ENCODE data around the gene S100G.

S100G gene

GRCh38 chrX:16664074-16664473 lies 14.1 kb downstream of the S100G start:
- Histone ChIP-seq H3K27me3 (peaks cover 91% of the 10 kb centered on the region), H3K36me3 (peaks cover 38% of the 10 kb centered on the region), H3K4me1 (no peaks in the 10 kb centered on the region), H3K4me2 (no peak overlapping the region), H3K4me3 (no peak overlapping the region), H3K9me3 (no peaks in the 10 kb centered on the region), H3K9ac (no peak overlapping the region), H4K20me1 (peaks cover 9% of the 10 kb centered on the region; the same call in 1 of the 2 replicates), H3K27ac (no peak overlapping the region)
- TF ChIP-seq Cebpa-rat (IDR thresholded peaks at IDR 0.05), result no peak

GRCh38 chrX:16664626-16665025 lies 14.7 kb downstream of the S100G start:
- Histone ChIP-seq H3K4me3 (no peak overlapping the region), H3K9me3 (no peaks in the 10 kb centered on the region), H3K9ac (no peak overlapping the region), H3K4me2 (no peak overlapping the region), H3K36me3 (peaks cover 41% of the 10 kb centered on the region), H3K4me1 (no peaks in the 10 kb centered on the region), H3K27ac (no peak overlapping the region), H4K20me1 (peaks cover 9% of the 10 kb centered on the region; the same call in 1 of the 2 replicates), H3K27me3 (peaks cover 90% of the 10 kb centered on the region)
- TF ChIP-seq Cebpa-rat (IDR thresholded peaks at IDR 0.05), result no peak

GRCh38 chrX:16665089-16665488 lies 15.1 kb downstream of the S100G start:
- H3K9me3 ChIP-seq, result no peaks in the 10 kb centered on the region
- no peak for TF ChIP-seq Cebpa-rat (IDR thresholded peaks at IDR 0.05)
- H3K4me1 ChIP-seq, result no peaks in the 10 kb centered on the region
- H3K27me3 ChIP-seq, result peaks cover 90% of the 10 kb centered on the region
- H3K4me3 ChIP-seq, result no peak overlapping the region
- H3K9ac ChIP-seq, result no peak overlapping the region
- H3K27ac ChIP-seq, result no peak overlapping the region
- peaks cover 45% of the 10 kb centered on the region for H3K36me3 ChIP-seq
- H3K4me2 ChIP-seq, result no peak overlapping the region
- H4K20me1 ChIP-seq, result peaks cover 9% of the 10 kb centered on the region; the same call in 1 of the 2 replicates

- Histone ChIP-seq H3K9me3 (no peaks in the 10 kb centered on the region), H3K4me2 (no peak overlapping the region), H4K20me1 (peaks cover 12% of the 10 kb centered on the region; the same call in 1 of the 2 replicates), H3K27ac (no peak overlapping the region), H3K4me3 (no peak overlapping the region), H3K4me1 (no peaks in the 10 kb centered on the region), H3K27me3 (peaks cover 77% of the 10 kb centered on the region), H3K36me3 (peaks cover 53% of the 10 kb centered on the region), H3K9ac (no peak overlapping the region)
- no peak for TF ChIP-seq Cebpa-rat (IDR thresholded peaks at IDR 0.05)
These were observed 16.6 kb downstream of the S100G start for GRCh38 chrX:16666541-16666940.

DNA sequence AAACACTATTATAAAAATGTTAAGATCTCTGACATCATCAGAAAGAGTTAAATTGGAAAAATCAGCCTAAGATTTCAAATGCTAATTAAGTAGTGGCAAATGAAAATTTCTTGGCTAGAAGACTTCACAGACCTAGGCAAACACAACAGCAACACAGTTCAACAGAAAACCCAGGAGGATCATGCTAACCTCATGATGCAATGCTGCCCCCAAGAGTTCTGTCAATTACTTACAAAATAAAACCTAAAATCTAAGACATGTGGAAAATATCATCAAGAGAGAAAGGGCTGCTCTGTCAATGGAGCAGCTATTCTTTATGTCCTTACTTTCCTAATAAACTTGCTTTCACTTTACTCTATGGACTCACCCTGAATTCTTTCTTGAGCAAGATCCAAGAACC lies 21.0 kb downstream of the S100G start:
- Histone ChIP-seq H3K4me1 (no peaks in the 10 kb centered on the region), H3K4me3 (no peak overlapping the region), H3K27me3 (peaks cover 50% of the 10 kb centered on the region), H4K20me1 (peaks cover 13% of the 10 kb centered on the region; the same call in 1 of the 2 replicates), H3K27ac (no peak overlapping the region), H3K4me2 (no peak overlapping the region), H3K36me3 (peaks cover 51% of the 10 kb centered on the region), H3K9ac (no peak overlapping the region), H3K9me3 (no peaks in the 10 kb centered on the region)
- no peak for TF ChIP-seq Cebpa-rat (IDR thresholded peaks at IDR 0.05)

DNA sequence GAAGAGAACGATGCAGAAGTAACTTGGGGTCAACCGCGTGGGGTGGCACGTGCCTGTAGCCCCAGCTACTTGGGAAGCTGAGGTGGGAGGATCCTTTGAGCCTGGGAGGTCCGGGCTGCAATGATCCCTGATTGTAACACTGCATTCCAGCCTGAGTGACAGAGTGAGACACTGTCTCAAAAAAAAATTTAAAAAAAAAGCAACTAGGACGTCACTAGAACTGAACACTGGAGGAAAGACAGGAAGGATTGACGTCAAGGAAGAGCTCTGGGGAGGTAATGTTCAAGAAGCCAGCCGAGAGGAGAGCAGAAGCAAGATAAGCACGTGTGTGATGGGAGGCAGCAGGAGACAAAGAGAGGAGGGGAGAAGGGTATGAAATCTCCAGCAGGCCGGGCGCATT lies 28.7 kb downstream of the S100G start:
- H3K4me2 ChIP-seq, result no peak overlapping the region
- no peak for TF ChIP-seq Cebpa-rat (IDR thresholded peaks at IDR 0.05)
- no peaks in the 10 kb centered on the region for H3K9me3 ChIP-seq
- peaks cover 73% of the 10 kb centered on the region for H3K36me3 ChIP-seq
- no peak overlapping the region for H3K27ac ChIP-seq
- H3K9ac ChIP-seq, result no peak overlapping the region
- no peaks in the 10 kb centered on the region for H3K4me1 ChIP-seq
- H3K27me3 ChIP-seq, result peaks cover 73% of the 10 kb centered on the region
- H4K20me1 ChIP-seq, result peaks cover 12% of the 10 kb centered on the region; the same call in 1 of the 2 replicates
- H3K4me3 ChIP-seq, result no peak overlapping the region

GRCh38 chrX:16683007-16683664 lies 33.2 kb downstream of the S100G start:
- Histone ChIP-seq H3K9ac (no peak overlapping the region), H3K27me3 (peaks cover 77% of the 10 kb centered on the region), H3K4me1 (no peaks in the 10 kb centered on the region), H3K4me2 (no peak overlapping the region), H3K36me3 (peaks cover 82% of the 10 kb centered on the region), H3K9me3 (no peaks in the 10 kb centered on the region), H3K4me3 (no peak overlapping the region), H4K20me1 (peaks cover 12% of the 10 kb centered on the region; the same call in 1 of the 2 replicates), H3K27ac (no peak overlapping the region)
- no peak for TF ChIP-seq Cebpa-rat (IDR thresholded peaks at IDR 0.05)

DNA sequence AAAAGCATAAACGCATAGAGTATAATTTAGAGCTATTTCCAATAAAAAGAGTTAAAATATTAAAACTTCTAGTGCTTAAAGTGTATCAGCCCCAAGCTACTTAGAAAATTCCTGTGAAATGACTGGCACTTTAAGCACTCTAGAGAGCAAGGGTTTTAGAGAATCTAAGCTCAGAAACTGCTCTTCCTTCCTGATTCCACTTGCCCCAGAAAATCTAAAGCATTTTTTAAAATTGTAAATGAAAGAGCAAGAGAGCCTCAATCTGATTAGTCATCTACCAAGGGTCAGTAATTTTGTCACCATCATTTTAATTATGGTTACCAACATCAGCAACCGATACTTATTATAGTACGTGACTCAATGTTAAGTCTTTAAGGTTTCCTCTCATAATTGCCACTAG lies 37.6 kb downstream of the S100G start:
- Histone ChIP-seq H3K4me3 (no peak overlapping the region), H4K20me1 (peaks cover 12% of the 10 kb centered on the region; the same call in 1 of the 2 replicates), H3K4me2 (no peak overlapping the region), H3K4me1 (no peaks in the 10 kb centered on the region), H3K27me3 (peaks cover 76% of the 10 kb centered on the region), H3K9me3 (no peaks in the 10 kb centered on the region), H3K9ac (no peak overlapping the region), H3K27ac (no peak overlapping the region), H3K36me3 (peaks cover 75% of the 10 kb centered on the region)
- TF ChIP-seq Cebpa-rat (IDR thresholded peaks at IDR 0.05), result no peak

DNA sequence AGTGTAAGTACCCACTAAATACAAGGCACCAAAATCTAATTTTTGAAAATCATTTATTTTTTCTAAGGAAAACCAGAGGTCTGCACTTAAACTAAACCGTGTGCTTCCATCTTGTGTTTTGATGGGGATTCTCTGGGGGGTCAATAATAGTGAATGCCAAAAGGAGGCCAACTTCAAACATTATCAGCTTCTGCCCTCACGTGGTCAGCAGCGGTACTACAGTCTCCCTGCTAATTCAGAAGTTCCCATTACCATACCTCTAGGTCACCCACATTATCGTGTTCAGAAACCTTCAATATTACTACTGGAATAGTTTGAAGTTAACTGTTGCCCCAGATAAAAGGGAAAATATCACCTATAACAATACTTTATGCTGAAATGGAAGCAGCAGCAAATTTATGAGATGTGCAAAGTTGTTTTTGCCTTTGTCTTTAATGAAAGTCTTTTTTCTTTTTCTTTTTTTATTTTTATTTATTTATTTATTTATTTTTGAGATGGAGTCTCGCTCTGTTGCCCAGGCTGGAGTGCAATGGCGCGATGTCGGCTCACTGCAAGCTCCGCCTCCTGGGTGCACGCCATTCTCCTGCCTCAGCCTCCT lies 45.2 kb downstream of the S100G start:
- Histone ChIP-seq H3K9me3 (no peaks in the 10 kb centered on the region), H3K27me3 (peaks cover 74% of the 10 kb centered on the region), H3K4me2 (no peak overlapping the region), H3K27ac (no peak overlapping the region), H3K9ac (no peak overlapping the region), H3K36me3 (peaks cover 49% of the 10 kb centered on the region), H4K20me1 (peaks cover 34% of the 10 kb centered on the region; the same call in 1 of the 2 replicates), H3K4me3 (no peak overlapping the region), H3K4me1 (no peaks in the 10 kb centered on the region)
- no peak for TF ChIP-seq Cebpa-rat (IDR thresholded peaks at IDR 0.05)

DNA sequence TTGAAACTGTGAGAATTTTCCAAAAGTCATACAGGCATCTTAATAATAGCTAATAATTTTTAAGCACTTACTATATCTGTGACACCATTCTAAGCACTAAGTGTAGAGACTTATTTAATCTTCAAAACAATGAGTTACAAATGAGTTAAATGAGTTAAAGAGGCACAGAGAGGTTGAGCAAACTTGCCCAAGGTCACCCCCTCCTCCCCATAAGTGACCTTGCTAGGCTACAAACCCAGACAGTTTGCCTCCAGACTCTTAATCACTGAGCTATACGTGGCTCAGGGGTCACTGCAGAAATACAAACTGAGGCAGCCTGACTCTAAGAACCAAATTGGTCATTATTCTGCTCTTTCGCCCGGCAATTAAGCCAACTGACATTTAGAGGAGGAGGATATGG lies 47.0 kb downstream of the S100G start:
- Histone ChIP-seq H3K4me1 (no peaks in the 10 kb centered on the region), H3K36me3 (peaks cover 33% of the 10 kb centered on the region), H3K27me3 (peaks cover 71% of the 10 kb centered on the region), H3K9me3 (no peaks in the 10 kb centered on the region), H4K20me1 (peaks cover 34% of the 10 kb centered on the region; the same call in 1 of the 2 replicates), H3K27ac (no peak overlapping the region), H3K4me3 (no peak overlapping the region), H3K9ac (no peak overlapping the region), H3K4me2 (no peak overlapping the region)
- no peak for TF ChIP-seq Cebpa-rat (IDR thresholded peaks at IDR 0.05)

Data from BLaER1 (cell line).